GM18502 (cell line): ENCODE data around the gene PNISR.
A peak's percentile ranks its signal among the peaks of the same experiment; 100 is the strongest.

Experiments
- ATAC-seq: cut with Tn5 transposase; IDR thresholded peaks from one replicate; pipeline ENCODE4 v1.9.1; 2021; ENCODE audit warnings: mild to moderate bottlenecking; ENCODE audit not compliant: unreplicated experiment, poor library complexity

PNISR gene

GRCh38 chr6:99412065-99412464 is 13.0 kb downstream of the PNISR start:
- ATAC-seq: no peak

DNA sequence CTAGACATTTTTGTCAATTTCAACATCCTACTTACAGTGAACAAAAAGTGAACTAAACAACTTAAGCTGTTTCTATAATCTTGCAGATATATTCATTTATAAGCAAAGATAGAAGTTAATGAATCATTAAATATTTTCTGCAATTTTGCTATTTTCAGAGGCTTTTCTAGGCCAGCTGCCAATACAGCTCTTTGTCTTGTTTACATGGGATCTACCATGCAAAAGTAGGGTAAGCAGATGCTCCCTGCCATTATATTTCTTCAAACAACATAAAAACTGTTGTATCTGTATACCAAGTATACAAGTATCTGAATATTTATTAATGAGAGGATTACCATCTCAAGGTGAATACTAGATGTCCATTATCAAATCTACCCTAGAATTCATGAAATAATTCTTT is 15.4 kb downstream of the PNISR start:
- ATAC-seq: no peak

DNA sequence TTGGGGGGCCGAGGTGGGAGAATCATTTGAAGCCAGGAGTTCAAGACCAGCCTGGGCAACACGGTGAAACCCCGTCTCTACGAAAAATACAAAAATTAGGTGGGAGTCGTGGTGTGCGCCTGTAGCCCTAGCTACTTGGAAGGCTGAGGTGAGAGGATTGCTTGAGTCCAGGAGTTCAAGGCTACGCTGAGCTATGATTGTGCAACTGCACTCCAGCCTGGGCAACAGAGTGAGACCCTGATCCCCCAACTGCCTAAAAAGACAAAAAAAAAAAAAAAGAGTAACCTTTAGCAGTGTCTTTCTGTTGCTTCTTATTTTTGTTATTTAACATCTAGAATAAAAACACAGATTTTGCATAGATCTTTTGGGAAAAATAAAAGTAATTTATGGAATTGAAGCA is 18.0 kb downstream of the PNISR start:
- ATAC-seq: no peak

DNA sequence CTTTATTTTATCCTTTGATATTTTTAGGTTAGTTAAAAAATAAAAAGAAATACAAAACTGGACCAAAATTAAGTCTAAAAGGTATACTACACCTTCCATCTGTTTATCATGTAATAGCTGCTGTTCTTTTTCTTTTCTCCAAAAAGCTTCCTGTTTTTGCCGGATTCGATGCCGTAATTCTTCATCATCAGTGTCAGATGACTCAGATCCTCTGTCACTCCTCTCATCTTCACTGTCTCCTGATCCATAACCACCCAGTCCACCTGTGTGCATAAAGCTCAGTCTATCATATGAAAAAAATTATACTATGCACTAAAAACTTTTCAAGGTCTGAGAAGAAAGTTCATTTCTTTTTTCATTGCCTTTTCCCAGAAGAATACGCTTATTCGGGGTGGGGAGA is 22.7 kb downstream of the PNISR start:
- no peak for ATAC-seq

- ATAC-seq: no peak
Measured at GRCh38 chr6:99397287-99397686, 27.8 kb downstream of the PNISR start.

- ATAC-seq: peak; percentile 82
Measured at GRCh38 chr6:99393698-99394531, 31.2 kb downstream of the PNISR start, which contains the start of gene COQ3. COQ3 (minus strand) TSS chr6:99394195; CDS start chr6:99394179, 16 bp downstream.

- ATAC-seq: peak; percentile 39
Measured at GRCh38 chr6:99393366-99393697, 31.8 kb downstream of the PNISR start.

GRCh38 chr6:99390896-99391295 is 34.2 kb downstream of the PNISR start:
- no peak for ATAC-seq

- ATAC-seq: no peak
Measured at GRCh38 chr6:99384507-99384906, 40.6 kb downstream of the PNISR start.

DNA sequence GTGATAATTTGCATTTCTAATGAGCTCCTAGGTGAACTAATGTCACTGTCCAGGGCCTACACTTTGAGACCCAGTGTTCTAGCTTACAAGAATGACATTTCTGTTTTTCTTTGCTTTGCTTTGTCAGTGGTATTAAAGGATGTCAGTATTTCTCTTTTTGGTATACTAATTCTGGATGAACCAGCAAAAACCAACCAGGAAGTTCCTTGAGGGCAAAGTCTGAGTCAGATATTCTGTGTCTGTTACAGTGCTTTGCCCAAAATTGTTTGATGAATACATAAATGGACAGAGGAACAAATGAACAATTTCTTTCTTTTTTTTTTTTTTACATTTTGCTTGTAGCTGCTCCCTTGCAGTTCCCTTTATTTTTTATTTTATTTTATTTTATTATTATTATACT is 46.5 kb downstream of the PNISR start:
- no peak for ATAC-seq

- ATAC-seq: no peak
Measured at GRCh38 chr6:99369533-99369932, 55.6 kb downstream of the PNISR start.

DNA sequence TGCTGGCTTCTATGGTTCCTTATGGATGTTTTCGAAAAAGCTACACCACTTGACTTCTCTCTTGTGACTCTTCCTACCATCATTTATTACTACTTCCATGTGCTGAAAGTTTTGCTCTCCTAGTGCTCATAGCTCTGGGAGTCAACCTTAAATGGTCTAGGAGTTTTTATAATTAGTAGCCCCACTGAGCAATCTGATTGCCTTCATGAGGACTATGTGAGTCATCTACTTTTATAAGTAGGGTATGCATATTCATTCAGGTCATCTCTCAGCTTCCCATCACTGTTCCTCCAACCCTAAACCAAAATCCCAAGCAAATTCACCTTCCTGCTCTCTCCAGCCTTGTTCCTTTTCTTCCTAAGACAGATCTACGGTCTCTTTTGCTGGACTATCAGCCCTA is 58.3 kb downstream of the PNISR start:
- no peak for ATAC-seq

DNA sequence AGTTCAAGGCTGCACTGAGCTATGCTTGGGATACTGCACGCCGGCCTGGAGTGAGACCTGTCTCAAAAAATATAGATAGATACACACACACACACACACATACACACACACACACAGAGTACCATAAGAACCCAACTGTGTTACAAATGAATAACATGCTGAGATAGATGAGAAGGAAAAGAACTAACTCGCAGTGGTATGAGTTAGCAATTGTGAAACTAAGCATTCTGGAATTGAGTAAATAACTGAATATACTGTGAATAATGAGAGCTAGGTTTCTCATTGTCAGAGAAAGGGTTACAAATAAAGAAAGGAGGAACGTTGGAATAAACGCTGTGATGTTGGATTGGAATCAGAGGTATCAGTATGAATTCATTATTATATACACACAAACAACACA is 61.1 kb downstream of the PNISR start:
- ATAC-seq: peak; percentile 89

GRCh38 chr6:99362678-99363268 is 62.3 kb downstream of the PNISR start:
- no peak for ATAC-seq

DNA sequence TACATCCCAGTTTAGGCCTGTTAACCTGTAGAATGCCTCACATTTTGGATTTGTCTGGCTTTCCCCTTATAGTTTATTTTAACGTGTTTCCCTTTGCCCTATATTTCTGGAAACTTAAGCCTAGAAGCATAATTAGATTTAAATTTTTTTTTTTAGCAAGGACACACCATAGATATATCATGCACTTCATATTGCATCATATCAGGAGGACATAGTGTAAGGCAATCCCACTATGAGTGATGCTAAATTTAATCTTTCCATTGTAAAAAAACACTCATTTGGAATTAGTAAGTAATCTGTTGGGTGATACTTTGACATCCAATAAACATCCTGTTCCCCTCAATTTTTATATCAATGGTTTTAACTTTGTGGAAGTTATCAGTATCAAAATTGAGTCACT is 65.3 kb downstream of the PNISR start:
- ATAC-seq: no peak

DNA sequence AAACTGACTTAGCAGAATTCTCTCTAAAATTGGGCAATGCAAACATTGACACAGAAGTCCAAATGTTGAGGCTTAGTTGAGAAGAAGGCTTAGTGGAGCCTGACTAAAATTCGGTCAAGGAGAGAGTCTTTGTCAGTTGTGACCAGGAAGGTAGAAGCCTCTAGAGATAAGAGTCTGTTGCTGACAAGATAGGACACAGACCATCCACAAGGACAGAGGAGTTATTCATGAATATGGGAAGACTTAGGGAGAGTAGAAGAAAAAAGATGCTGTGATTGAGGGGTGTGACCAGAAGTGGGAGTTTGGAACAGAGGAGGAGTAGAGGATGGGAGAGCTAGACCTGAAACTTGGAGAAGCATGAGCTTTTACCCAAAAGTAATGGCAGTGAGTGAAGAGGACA is 68.5 kb downstream of the PNISR start:
- ATAC-seq: no peak

DNA sequence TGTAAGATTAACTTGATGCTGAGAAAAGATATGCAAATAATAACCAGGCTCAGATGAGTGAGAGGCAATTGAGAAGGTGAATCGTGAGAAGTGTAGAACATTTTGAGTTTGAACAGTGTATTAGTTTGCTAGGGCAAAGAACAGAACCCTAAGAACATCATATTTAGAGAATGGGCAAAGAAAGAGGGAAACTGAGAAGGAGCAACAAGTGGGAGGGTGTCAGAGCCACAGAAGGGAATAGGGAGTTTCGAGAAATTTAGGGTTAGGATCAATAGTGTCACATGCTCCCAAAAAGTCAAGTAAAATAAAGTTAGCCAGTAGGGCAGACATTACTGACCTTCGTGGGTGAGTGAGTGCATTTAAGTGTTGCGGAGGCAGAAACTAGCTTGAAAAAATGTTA is 70.1 kb downstream of the PNISR start:
- no peak for ATAC-seq

DNA sequence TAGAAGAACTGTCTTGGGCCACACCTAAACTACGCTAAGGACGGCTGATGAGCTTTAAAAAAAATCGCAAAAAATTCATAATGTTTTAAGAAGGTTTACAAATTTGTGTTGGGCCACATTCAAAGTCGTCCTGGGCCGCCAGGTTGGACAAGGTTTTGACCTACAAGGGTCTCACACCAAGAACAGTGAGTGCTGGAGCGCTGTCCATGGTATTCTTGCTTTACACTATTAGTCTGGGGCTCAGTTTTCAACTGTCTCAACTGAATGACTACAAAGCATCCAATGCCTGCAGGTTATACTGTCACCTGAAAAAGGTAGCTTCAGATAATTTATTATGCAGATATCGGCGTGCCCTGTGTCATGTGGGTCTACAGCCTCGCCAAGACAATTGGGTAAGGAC is 72.0 kb downstream of the PNISR start:
- ATAC-seq: no peak

DNA sequence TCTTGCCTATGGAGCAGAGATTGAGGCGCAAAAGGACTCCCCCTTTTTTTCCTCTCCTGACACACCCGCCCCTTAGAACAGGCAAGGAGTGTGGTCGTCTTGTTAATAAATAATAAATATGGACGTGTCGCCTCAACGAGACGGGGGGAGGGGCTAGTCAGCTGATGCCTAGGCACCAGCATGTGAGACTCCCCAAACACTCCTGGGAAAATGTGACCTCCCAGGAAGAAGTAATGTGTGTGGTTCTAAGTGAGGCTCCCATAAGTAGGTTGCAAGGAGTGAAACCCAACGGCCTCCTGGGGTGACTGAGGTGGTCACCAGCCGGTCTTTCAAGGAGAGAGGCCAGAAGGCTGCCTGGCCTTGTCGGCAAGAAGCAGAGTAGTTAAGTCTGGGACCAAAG is 74.5 kb downstream of the PNISR start:
- no peak for ATAC-seq

GRCh38 chr6:99349171-99350141 is 75.7 kb downstream of the PNISR start, which contains the start of gene FAXC:
FAXC (minus strand) TSS chr6:99349674; CDS start chr6:99349372, 302 bp downstream.
- ATAC-seq: peak; percentile 68
